Smooth muscle cell of the brain vasculature (primary cell): Measurements from ENCODE around the gene MT1M.
"Not testable (repeated sequence)": the region's sequence is repeated elsewhere in the genome, so short reads cannot be mapped to it uniquely, and the experiment has no call there.

Experiments
- DNase-seq: peaks from one replicate; pipeline ENCODE4 v3.0.0-alpha.2; 2012; ENCODE audit warnings: low read depth, low spot score

The MT1M gene

DNA sequence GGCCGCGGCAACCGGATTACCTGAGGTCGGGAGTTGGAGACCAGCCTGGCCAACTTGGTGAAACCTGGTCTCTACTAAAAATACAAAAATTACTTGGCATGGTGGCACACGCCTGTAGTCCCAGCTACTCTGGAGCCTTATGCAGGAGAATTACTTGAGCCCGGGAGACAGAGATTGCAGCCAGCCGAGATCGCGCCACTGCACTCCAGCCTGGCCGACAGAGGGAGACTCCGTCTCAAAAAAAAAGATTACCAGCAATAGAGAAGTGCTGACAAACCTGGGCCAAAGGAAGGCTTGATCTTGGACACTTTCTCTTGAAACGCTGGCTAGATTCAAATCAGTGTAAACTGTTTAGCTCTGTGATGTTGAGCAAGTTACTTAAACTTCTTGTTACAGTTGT lies 41.5 kb downstream of the MT1M start:
- DNase-seq: no peak

DNA sequence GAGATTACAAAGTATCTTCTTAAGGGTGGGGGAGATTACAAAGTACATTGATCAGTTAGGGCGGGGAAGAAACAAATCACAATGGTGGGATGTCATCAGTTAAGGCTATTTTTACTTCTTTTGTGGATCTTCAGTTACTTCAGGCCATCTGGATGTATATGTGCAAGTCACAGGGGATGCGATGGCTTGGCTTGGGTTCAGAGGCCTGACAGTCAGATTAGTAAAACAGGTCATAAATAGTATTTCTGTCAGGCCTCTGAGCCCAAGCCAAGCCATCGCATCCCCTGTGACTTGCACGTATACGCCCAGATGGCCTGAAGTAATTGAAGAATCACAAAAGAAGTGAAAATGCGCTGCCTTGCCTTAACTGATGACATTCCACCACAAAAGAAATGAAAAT lies 42.1 kb downstream of the MT1M start:
- DNase-seq: not testable (repeated sequence)

DNA sequence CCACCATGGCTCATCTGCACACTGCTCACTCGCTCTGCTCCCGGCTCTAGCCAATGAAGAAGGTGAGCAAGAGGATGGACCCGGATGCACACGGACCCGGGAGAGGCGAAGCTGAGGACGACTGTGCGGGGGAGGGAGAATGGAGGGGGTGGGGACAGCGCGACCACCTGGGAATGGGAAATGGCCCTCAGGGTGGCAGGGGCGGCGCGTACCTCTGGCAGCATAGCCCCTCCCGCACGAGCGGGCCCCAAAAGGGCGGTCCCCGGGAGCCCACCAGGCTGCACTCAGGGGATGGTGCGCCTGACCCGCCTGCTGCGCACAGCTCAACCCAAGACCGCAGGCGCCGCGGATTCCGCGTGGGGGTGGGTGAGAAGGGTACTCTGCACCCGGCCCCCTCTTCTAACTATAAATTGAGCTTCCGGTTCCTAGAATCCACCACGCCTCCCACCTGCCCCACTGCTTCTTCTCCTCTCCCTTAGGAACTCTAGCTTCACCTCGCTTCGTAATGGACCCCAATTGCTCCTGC lies 43.3 kb downstream of the MT1M start:
- DNase-seq: no peak

DNA sequence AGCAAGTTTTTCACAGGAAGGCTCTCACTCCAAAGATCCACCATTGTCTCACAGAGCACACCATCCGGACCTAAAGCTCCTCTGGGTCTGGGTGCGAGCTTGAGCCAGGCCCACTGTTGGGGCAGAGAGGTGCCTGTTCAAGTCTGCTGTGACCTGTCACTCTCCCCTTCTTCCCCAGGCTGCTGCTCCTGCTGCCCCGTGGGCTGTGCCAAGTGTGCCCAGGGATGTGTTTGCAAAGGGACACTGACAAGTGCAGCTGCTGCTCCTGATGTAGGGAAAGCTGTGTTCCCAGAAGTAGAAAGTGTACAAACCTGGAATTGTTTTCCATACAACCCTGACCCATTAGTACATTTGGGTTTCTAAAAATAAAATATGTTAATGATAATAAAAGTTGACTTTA lies 45.0 kb downstream of the MT1M start:
- no peak for DNase-seq

DNA sequence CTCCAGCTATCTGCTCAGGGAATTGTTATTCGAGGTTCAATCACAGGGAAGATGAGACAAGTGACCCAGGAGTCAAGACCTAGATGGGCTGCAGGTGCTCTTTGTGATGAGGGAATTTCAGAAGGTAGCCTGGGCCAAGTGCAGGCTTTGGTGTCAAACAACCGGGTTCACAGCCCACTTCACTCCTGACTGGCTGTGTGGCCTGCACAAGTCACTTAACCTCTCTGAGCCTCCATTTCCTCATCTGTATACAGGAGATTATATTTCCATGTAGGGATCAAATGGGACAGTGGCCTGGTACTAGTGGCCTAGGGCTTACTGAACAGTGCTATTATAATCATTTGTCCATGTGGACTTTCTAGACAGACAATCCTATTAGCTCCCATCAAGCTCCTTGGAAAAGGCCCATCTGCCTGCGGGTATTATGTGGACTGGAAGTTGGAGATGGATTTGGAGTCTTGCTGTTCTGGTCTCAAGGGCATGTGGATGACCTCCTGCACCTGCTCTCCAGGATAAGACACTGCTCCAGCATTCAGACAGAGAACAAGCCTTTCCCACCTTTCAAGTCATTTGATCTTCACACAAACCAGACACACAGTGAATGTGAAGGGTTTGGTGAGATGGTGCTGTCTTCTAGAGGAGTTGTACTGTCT lies 46.7 kb downstream of the MT1M start:
- DNase-seq: no peak

DNA sequence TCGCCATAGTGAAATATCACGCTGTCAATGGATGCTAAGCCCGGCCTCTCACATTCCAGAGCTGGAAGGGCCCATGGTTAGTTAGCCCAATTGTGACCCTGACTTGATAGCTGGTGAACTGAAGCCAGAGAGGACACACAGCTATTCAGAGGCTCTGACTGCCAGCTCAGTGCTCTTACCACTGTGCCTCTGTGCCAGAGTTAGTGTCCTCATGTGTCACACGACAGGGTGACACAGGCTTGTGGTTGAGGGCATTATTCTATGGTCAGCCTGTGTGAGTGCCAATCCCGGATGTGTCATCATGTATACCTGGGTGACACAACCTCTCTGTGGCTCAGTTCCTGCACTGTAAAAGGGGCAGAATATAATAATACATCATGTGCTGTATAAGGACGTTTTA lies 47.4 kb downstream of the MT1M start:
- DNase-seq: no peak

DNA sequence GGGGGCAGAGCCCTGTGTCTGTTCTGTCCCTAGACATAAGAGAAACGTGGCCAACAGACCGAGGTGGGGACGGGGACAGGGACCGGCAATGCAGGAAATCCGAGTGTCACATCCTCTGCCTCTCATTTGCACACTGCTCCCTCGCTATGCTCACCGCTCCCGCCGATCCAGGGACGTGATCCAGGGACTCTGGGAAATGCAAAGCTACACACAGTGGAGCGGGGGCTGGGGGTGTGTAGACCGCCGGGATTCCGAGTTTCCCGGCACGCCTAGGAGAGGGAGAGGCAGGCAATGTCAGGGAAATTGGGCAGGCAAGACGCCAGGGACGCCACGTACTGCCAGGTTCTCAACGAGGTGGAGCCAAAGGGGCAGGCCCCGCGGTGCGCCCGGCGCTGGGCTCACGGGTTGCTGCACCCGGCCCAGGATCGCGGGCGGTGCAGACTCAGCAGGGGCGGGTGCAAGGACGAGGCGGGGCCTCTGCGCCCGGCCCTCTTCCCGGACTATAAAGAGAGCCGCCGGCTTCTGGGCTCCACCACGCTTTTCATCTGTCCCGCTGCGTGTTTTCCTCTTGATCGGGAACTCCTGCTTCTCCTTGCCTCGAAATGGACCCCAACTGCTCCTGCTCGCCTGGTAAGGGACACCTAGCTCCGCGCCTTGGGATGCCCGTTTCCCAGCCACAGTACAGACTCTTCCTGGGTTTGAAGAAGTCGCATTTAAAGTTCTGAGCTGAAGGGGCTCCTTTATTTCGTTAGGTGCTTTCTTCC lies 49.7 kb downstream of the MT1M start, which contains the start of gene MT1X:
Gene MT1X, plus strand, starts transcription at position 532 of the 764 bp plus-strand sequence. Its CDS starts 71 bp downstream, at position 603.
- no peak for DNase-seq

DNA sequence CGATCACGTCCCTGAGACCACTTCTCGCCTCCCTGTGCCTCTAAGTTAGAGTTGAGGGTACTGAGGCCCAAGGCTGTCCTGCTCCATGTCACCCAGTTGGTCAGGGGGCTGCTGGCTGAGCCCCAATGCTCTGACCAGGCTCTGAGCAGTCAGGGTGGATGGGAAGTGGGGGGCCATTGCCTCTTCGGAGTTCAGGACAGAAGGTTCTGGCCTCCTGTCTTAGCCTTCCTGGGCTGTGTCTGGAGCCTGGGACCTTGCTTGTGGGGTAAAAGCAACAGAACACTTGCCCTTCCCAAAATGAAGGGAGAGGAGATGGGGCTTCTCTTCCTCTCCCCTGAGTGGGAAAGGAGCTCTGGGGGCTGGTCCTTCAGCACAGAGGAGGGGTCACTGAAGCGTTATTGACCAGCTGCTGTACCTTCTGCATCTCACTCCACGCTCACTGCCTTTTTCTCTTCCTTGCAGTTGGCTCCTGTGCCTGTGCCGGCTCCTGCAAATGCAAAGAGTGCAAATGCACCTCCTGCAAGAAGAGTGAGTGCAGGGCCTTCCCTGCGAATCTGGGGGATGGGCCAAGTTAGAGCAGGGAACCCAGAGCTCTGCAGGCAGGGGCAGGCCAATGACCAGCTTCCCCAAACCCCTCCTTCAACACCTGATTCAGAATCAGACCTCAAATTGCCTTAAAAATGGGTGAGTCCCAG lies 50.4 kb downstream of the MT1M start:
- no peak for DNase-seq
